GM10847 (cell line): ENCODE measurements around the gene IL17RB.

Experiments
- POLR2A ChIP-seq: IDR thresholded peaks from 2 replicates; pipeline ENCODE4 v1.6.1; 2011; ENCODE audit not compliant: insufficient read length; ENCODE audit errors: extremely low read depth

IL17RB gene

GRCh38 chr3:53846134-53846850, at the start of gene IL17RB, which contains the start of gene CHDH:
Gene IL17RB, plus strand, starts transcription at chr3:53846568. Its CDS starts 21 bp downstream, at chr3:53846589.
Gene CHDH, minus strand, starts transcription at chr3:53846419. Its CDS starts 22,411 bp downstream, at chr3:53824008.
- TF ChIP-seq POLR2A, result peak; percentile 48

- TF ChIP-seq POLR2A, result no peak
Measured at GRCh38 chr3:53798144-53798543, 48.2 kb upstream of the IL17RB start.

- no peak for TF ChIP-seq POLR2A
Measured at GRCh38 chr3:53799338-53799865, 47.0 kb upstream of the IL17RB start.

GRCh38 chr3:53800041-53800906, 46.1 kb upstream of the IL17RB start:
- TF ChIP-seq POLR2A, result no peak

GRCh38 chr3:53801319-53801718, 45.0 kb upstream of the IL17RB start:
- no peak for TF ChIP-seq POLR2A

- no peak for TF ChIP-seq POLR2A
Measured at GRCh38 chr3:53802256-53802880, 44.0 kb upstream of the IL17RB start.

GRCh38 chr3:53803124-53803815, 43.1 kb upstream of the IL17RB start:
- no peak for TF ChIP-seq POLR2A

- TF ChIP-seq POLR2A, result no peak
Measured at GRCh38 chr3:53803816-53804695, 42.3 kb upstream of the IL17RB start.

GRCh38 chr3:53804697-53805462, 41.5 kb upstream of the IL17RB start:
- TF ChIP-seq POLR2A, result no peak

GRCh38 chr3:53805463-53806159, 40.8 kb upstream of the IL17RB start:
- no peak for TF ChIP-seq POLR2A

GRCh38 chr3:53806182-53807116, 39.9 kb upstream of the IL17RB start:
- TF ChIP-seq POLR2A, result no peak
